ENCODE results near the gene SAP25.

DNA sequence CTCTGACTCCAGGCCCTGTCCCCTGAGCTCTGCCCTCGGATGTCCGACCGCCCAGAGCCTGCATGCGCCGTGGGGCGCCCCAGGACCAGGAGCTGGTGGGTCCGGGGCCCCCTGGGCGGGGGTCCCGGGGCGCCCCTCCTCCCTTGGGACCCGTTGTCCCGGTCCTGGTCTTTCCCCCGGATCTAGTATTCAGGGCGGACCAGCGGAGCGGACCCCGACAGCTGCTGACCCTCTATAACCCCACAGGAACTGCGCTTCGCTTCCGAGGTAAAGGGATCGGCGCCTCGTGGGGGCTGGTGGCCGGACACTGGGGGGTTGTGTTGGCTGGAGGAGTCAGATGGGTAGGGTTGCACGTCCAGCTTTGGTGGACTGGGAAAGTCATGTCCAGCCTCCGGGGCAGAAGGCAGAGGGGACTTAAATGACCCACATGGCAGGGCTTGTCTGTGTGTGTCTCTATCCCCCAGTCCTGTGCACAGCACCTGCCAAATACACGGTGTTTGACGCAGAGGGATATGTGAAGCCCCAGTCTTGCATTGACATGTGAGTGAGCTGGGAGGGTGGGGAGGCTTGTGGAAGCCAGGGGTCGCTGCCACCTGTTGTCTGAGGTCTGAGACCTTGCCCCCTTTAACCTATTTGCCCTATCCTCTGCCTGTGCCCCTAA is 39.2 kb upstream of the SAP25 start:
- TF ChIP-seq CHD2 (IDR thresholded peaks at IDR 0.05; ENCODE audit: low read length) (no peak), POLR2A (IDR thresholded peaks at IDR 0.05; ENCODE audit: control extremely low read depth in 1 of 2, low read depth in 2 of 2, low read length in 2 of 2) (no peak), JUN (IDR thresholded peaks at IDR 0.05; ENCODE audit: low read depth, low read length) (no peak), SIN3A (conservative IDR thresholded peaks at IDR 0.05 in 1 of 2, IDR thresholded peaks at IDR 0.05 in 1 of 2; ENCODE audit: low read depth in 1 of 2, low read length in 2 of 2) (no peak; a peak in 1 of 4 replicates)
- TF ChIP-seq, protein P1, sequence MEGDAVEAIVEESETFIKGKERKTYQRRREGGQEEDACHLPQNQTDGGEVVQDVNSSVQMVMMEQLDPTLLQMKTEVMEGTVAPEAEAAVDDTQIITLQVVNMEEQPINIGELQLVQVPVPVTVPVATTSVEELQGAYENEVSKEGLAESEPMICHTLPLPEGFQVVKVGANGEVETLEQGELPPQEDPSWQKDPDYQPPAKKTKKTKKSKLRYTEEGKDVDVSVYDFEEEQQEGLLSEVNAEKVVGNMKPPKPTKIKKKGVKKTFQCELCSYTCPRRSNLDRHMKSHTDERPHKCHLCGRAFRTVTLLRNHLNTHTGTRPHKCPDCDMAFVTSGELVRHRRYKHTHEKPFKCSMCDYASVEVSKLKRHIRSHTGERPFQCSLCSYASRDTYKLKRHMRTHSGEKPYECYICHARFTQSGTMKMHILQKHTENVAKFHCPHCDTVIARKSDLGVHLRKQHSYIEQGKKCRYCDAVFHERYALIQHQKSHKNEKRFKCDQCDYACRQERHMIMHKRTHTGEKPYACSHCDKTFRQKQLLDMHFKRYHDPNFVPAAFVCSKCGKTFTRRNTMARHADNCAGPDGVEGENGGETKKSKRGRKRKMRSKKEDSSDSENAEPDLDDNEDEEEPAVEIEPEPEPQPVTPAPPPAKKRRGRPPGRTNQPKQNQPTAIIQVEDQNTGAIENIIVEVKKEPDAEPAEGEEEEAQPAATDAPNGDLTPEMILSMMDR (IDR thresholded peaks at IDR 0.05; ENCODE audit: control extremely low read depth in 1 of 3, insufficient read depth in 1 of 3, low read depth in 1 of 3, low read length in 3 of 3) = peak; percentile 25 to 59 (median 49); a peak in 3 of 4 replicates
